Stimulated activated CD8-positive, alpha-beta memory T cell treated with anti-CD3 and anti-CD28 coated beads, Interleukin-7, amount 100 ng/mL, for 24 hours (primary cell): ENCODE results near the gene CHST13.
"Not testable (repeated sequence)": the region's sequence is repeated elsewhere in the genome, so short reads cannot be mapped to it uniquely, and the experiment has no call there.

Source experiments
- DNase-seq: peaks from one replicate; pipeline ENCODE4 v3.0.0-alpha.2; 2020; ENCODE audit warnings: low read depth

CHST13 gene

GRCh38 chr3:126525853-126526667 lies 2.1 kb downstream of the CHST13 start:
- DNase-seq, result no peak

GRCh38 chr3:126526668-126527005 lies 2.7 kb downstream of the CHST13 start:
- DNase-seq, result no peak

GRCh38 chr3:126527006-126527405 lies 3.1 kb downstream of the CHST13 start:
- DNase-seq, result no peak

GRCh38 chr3:126527455-126528211 lies 3.7 kb downstream of the CHST13 start:
- no peak for DNase-seq

- DNase-seq, result no peak
These were observed 4.5 kb downstream of the CHST13 start for GRCh38 chr3:126528419-126528799.

- no peak for DNase-seq
These were observed 5.0 kb downstream of the CHST13 start for GRCh38 chr3:126528800-126529541.

- no peak for DNase-seq
These were observed 5.7 kb downstream of the CHST13 start for GRCh38 chr3:126529585-126530170.

GRCh38 chr3:126530171-126531050 lies 6.5 kb downstream of the CHST13 start:
- no peak for DNase-seq

- no peak for DNase-seq
These were observed 7.0 kb downstream of the CHST13 start for GRCh38 chr3:126531051-126531330.

GRCh38 chr3:126533506-126533905 lies 9.6 kb downstream of the CHST13 start:
- no peak for DNase-seq

- DNase-seq, result not testable (repeated sequence)
These were observed 10.8 kb downstream of the CHST13 start for GRCh38 chr3:126534716-126535115.

GRCh38 chr3:126535636-126536035 lies 11.7 kb downstream of the CHST13 start:
- no peak for DNase-seq

- DNase-seq, result no peak
These were observed 12.2 kb downstream of the CHST13 start for GRCh38 chr3:126536126-126536525.

- no peak for DNase-seq
These were observed 13.3 kb downstream of the CHST13 start for GRCh38 chr3:126537116-126537729.

GRCh38 chr3:126537730-126538281 lies 13.9 kb downstream of the CHST13 start:
- DNase-seq, result no peak

GRCh38 chr3:126538316-126538715 lies 14.4 kb downstream of the CHST13 start:
- no peak for DNase-seq

- no peak for DNase-seq
These were observed 15.0 kb downstream of the CHST13 start for GRCh38 chr3:126538966-126539365.

- no peak for DNase-seq
These were observed 15.7 kb downstream of the CHST13 start for GRCh38 chr3:126539558-126540250.

GRCh38 chr3:126540342-126540849 lies 16.4 kb downstream of the CHST13 start:
- no peak for DNase-seq
